Psoas muscle (tissue), 8 donors: Measurements from ENCODE around the gene CDV3. TPM values are rescaled to one million over a fixed set of nuclear protein-coding genes. Genes with fewer than 3 reads are reported as not detected.
"Not testable (repeated sequence)": the region's sequence is repeated elsewhere in the genome, so short reads cannot be mapped to it uniquely, and the experiment has no call there.

Experiments used
- ATAC-seq, 4 donors: fragments of 200-7000 bp; cut with Tn5 transposase; one replicate each; pipeline ENCODE4 v1.9.1; 2020; ENCODE audit warnings: moderate library complexity in 3 of 4, mild to moderate bottlenecking in 2 of 4
- DNase-seq, 2 donors: peaks; one replicate each; pipeline ENCODE4 v3.0.0-alpha.2; 2020
- H3K27ac ChIP-seq: fragments of 200-600 bp; one replicate; pipeline ENCODE4 v1.8.0; 2022
- H3K27me3 ChIP-seq, 3 donors: fragments of 200-600 bp in 1 of 3; one replicate each; pipeline versions ENCODE4 v1.6.1 to v1.8.0; 2013 to 2022; ENCODE audit warnings: low read length in 2 of 3, mild to moderate bottlenecking in 2 of 3, moderate library complexity in 1 of 3; ENCODE audit not compliant: insufficient read depth in 3 of 3
- H3K36me3 ChIP-seq, 2 donors: fragments of 200-600 bp in 1 of 2; one replicate each; pipeline versions ENCODE4 v1.6.1 to v1.8.0; 2013 to 2022; ENCODE audit warnings: low read depth in 1 of 2, mild to moderate bottlenecking in 1 of 2, moderate library complexity in 1 of 2; ENCODE audit not compliant: insufficient read depth in 1 of 2
- H3K4me1 ChIP-seq: fragments of 200-600 bp; one replicate; pipeline ENCODE4 v1.8.0; 2022
- H3K4me3 ChIP-seq: fragments of 200-600 bp; one replicate; pipeline ENCODE4 v1.8.0; 2022; ENCODE audit warnings: mild to moderate bottlenecking
- H3K9me3 ChIP-seq: fragments of 200-600 bp; one replicate; pipeline ENCODE4 v1.8.0; 2022
- WGBS, 3 donors: extraction: QIAGEN DNeasy Blood & Tissue Kit; methylation state at CpG; one replicate each; pipeline versions ENCODE4 v1.1.6 to v1.1.7; 2013; 5-methylcytosine and 5-hydroxymethylcytosine counted together
- intact Hi-C, 2 donors: fragments of 100-400 bp; cut with DNase I; formaldehyde crosslinking; loops; one replicate each; pipeline versions ENCODE4 v1.11.0 to v1.14.2; 2022
- long read RNA-seq, 2 donors: library from polyadenylated mRNA; unstranded; transcript quantifications; one replicate each; pipeline ENCODE4 v2.0.0, GENCODE V29; 2021
- polyA plus RNA-seq, 3 donors: library from polyadenylated mRNA; stranded (reverse); fragments of 200-250 nt; gene quantifications; one replicate each; pipeline ENCODE4 v1.2.3, GENCODE V29; 2013
- total RNA-seq, 4 donors: library from RNA; stranded (reverse); fragmentation: NEBNext Ultra II Directional in 2 of 4; extraction: Animal tissue kit (Norgen Biotek cat#: 25700) in 2 of 4; gene quantifications; one replicate each; pipeline versions ENCODE4 v1.2.1 to v1.2.4, GENCODE V29; 2021 to 2023
- TF ChIP-seq, protein P1 (sequence below): fragments of 200-600 bp; IDR thresholded peaks from one replicate; pipeline ENCODE4 v1.8.0; 2022; ENCODE audit warnings: antibody characterized with exemption
- donor health status: healthy with polysubstance abuse.
- donor health status: DM: no; HTN: no; CAD: no; lungs with moderate emphysema.
- donor health status: Bipolar disorder and iron deficiency.
- donor health status: healthy.
- donor health status: DM: yes; HTN: yes; CAD: no.
- donor health status: DM: no; HTN: no; CAD: no.
- donor health status: DM: no; HTN: no; CAD: no.
- donor health status: DM: yes; HTN: yes; CAD: no.

The CDV3 gene
- total RNA-seq, result 100 to 1,000 TPM; 238 to 444 (median 343) TPM
- 100 to 1,000 TPM; 175 to 394 (median 291) TPM for polyA plus RNA-seq
- long read RNA-seq, donor 1, transcript CDV3-203 (5 exons, 955 nt), result major isoform, 124 of 393 reads
- long read RNA-seq, donor 1, transcript CDV3-201 (5 exons, 3,307 nt), result minor isoform, 93 of 393 reads
- long read RNA-seq, donor 1, partial matches to known transcripts, result 16 of 393 reads
- long read RNA-seq, donor 1, other reads (novel, unspliced or antisense), result 160 of 393 reads
- long read RNA-seq, donor 2, transcript CDV3-203 (5 exons, 955 nt), result minor isoform, 116 of 467 reads
- long read RNA-seq, donor 2, transcript CDV3-201 (5 exons, 3,307 nt), result major isoform, 130 of 467 reads
- long read RNA-seq, donor 2, partial matches to known transcripts, result 19 of 467 reads
- long read RNA-seq, donor 2, other reads (novel, unspliced or antisense), result 201 of 467 reads

DNA sequence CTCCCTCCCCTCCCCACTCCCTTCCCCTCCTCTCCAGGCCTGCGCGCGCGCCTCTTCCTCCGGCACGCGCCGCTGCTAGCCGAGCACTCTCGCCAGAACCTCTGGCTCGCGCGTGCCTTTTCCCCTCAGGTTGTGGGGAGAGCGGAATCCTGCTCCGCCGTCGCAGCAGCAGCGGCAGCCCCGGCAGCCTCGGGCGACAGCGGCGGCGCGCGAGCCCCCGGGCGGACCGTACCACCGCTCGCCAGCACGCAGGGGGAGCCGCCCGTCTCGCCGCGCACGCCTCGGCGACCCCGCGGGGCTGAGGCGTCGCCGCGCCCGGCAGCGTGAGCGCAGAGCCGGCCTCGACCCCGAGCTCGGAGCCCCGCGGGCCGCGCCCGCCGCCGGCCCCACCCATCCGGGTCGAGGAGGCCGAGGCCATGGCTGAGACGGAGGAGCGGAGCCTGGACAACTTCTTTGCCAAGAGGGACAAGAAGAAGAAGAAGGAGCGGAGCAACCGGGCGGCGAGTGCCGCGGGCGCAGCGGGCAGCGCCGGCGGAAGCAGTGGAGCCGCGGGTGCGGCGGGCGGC, at the start of gene CDV3:
TSS of gene CDV3 (plus strand) at position 58 of the 566 bp plus-strand sequence. CDS start at position 417, 359 bp downstream.
- Histone ChIP-seq H3K4me1 (peaks cover 37% of the 10 kb centered on the region), H3K9me3 (no peaks in the 10 kb centered on the region), H3K36me3 (peaks cover 5 to 38% of the 10 kb centered on the region in 2 donors), H3K4me3 (peak within 1 kb of the TSS; percentile 93), H3K27ac (peak within 1 kb of the TSS; percentile 99), H3K27me3 (no peaks in the 10 kb centered on the region)
- intact Hi-C loops, result loop anchor here (2.0 to 5.0 kb wide), 4 partner anchors 106 to 851 kb away; partner anchors contain the start of gene NPHP3 (in 2 of the 2)
- peak; percentile 46 to 53 (median 52) for ATAC-seq
- no peak for DNase-seq
- TF ChIP-seq, protein P1, sequence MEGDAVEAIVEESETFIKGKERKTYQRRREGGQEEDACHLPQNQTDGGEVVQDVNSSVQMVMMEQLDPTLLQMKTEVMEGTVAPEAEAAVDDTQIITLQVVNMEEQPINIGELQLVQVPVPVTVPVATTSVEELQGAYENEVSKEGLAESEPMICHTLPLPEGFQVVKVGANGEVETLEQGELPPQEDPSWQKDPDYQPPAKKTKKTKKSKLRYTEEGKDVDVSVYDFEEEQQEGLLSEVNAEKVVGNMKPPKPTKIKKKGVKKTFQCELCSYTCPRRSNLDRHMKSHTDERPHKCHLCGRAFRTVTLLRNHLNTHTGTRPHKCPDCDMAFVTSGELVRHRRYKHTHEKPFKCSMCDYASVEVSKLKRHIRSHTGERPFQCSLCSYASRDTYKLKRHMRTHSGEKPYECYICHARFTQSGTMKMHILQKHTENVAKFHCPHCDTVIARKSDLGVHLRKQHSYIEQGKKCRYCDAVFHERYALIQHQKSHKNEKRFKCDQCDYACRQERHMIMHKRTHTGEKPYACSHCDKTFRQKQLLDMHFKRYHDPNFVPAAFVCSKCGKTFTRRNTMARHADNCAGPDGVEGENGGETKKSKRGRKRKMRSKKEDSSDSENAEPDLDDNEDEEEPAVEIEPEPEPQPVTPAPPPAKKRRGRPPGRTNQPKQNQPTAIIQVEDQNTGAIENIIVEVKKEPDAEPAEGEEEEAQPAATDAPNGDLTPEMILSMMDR, result no peak
- WGBS, 3 donors, result 0% methylated on average over 37 to 81 of the region's 81 CpGs

- intact Hi-C loops, DNase-seq, ATAC-seq, H3K36me3 ChIP-seq, H3K27me3 ChIP-seq, H3K4me3 ChIP-seq, H3K9me3 ChIP-seq, H3K4me1 ChIP-seq, H3K27ac ChIP-seq: not testable (repeated sequence)
- 77 to 93% (median 80%) methylated on average over 3 of the region's 3 CpGs for WGBS, 3 donors
Measured at GRCh38 chr3:133523758-133524157, 49.7 kb upstream of the CDV3 start.

- Histone ChIP-seq H3K27ac (no peak overlapping the region), H3K36me3 (no peaks in the 10 kb centered on the region), H3K9me3 (no peaks in the 10 kb centered on the region), H3K4me1 (no peaks in the 10 kb centered on the region), H3K4me3 (no peak overlapping the region), H3K27me3 (no peaks in the 10 kb centered on the region)
- no peak for ATAC-seq
- intact Hi-C loops, result no loop called here
- TF ChIP-seq, protein P1, result no peak
- no peak for DNase-seq
Measured at GRCh38 chr3:133525435-133525834, 48.1 kb upstream of the CDV3 start.

- no peaks in the 10 kb centered on the region for H3K4me1 ChIP-seq
- no peaks in the 10 kb centered on the region for H3K36me3 ChIP-seq
- intact Hi-C loops, result no loop called here
- no peak overlapping the region for H3K4me3 ChIP-seq
- H3K27ac ChIP-seq, result no peak overlapping the region
- H3K9me3 ChIP-seq, result no peaks in the 10 kb centered on the region
- no peak for ATAC-seq
- TF ChIP-seq, protein P1, result no peak
- WGBS, 3 donors, result 58 to 65% (median 62%) methylated on average over 6 of the region's 6 CpGs
- DNase-seq, result no peak
- no peaks in the 10 kb centered on the region for H3K27me3 ChIP-seq
Measured at GRCh38 chr3:133527081-133527715, 46.3 kb upstream of the CDV3 start.

DNA sequence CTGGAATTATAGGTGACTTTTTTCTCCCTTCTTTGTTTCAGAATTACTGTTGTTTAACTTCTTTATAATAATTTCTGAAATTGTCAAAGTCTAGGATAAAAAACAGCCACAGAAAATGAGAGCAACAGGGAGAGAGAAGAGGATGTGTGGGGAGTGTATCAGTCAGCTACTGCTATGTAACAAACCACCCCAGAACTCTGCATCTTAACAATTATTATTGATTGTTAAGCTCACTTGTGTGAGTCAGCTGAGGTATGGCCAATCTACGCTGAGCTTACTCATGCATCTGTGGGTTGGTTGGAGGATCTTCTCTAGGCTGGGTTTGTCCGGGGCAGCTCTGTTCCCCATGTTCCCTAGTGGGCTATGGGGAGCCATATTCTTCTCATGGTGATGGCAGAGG, 43.7 kb upstream of the CDV3 start:
- DNase-seq (no peak), ATAC-seq (no peak)
- Histone ChIP-seq H3K4me1 (no peaks in the 10 kb centered on the region), H3K27me3 (no peaks in the 10 kb centered on the region), H3K27ac (no peak overlapping the region), H3K36me3 (no peaks in the 10 kb centered on the region), H3K9me3 (no peaks in the 10 kb centered on the region), H3K4me3 (no peak overlapping the region)
- WGBS, 3 donors, result 96 to 98% (median 97%) methylated on average over 2 of the region's 2 CpGs
- intact Hi-C loops, result no loop called here
- TF ChIP-seq, protein P1, result no peak
